ENCODE measurements around the gene HPS1. TPM values are rescaled to one million over a fixed set of nuclear protein-coding genes. Genes with fewer than 3 reads are reported as not detected.

The HPS1 gene
- total and polyA plus RNA-seq, 8 donors: 24.6 to 38.7 (median 29.4) TPM

DNA sequence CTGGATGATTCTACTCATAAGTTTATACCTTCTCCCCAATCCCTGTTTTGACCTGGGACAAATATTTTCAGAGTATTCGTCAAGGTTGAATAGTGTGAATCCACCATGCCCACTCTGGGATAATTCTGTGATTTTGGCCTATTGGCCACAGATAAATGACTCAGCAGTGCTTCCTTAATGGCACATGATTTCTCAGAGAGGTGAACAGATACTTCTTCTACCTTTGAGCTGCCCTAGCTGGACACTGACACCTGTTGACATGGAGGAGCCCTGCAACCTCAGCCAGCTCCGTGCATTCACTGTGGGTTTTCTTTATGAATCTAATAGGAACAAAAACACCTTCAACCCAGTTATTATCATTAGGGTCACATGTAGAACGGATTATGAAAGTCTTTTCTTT lies 40.9 kb upstream of the HPS1 start:
- H3K27me3 ChIP-seq: no peaks in the 10 kb centered on the region
- ATAC-seq (no peak), FAIRE-seq (no peak), DNase-seq (no peak)
- no peak overlapping the region for H3K27ac ChIP-seq
- H3K4me3 ChIP-seq: no peak overlapping the region
- intact Hi-C loops (cut with DNase I): no loop called here
- TF ChIP-seq, protein P1, sequence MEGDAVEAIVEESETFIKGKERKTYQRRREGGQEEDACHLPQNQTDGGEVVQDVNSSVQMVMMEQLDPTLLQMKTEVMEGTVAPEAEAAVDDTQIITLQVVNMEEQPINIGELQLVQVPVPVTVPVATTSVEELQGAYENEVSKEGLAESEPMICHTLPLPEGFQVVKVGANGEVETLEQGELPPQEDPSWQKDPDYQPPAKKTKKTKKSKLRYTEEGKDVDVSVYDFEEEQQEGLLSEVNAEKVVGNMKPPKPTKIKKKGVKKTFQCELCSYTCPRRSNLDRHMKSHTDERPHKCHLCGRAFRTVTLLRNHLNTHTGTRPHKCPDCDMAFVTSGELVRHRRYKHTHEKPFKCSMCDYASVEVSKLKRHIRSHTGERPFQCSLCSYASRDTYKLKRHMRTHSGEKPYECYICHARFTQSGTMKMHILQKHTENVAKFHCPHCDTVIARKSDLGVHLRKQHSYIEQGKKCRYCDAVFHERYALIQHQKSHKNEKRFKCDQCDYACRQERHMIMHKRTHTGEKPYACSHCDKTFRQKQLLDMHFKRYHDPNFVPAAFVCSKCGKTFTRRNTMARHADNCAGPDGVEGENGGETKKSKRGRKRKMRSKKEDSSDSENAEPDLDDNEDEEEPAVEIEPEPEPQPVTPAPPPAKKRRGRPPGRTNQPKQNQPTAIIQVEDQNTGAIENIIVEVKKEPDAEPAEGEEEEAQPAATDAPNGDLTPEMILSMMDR (IDR thresholded peaks at IDR 0.05): no peak
- H3K9me3 ChIP-seq: no peaks in the 10 kb centered on the region
- H3K36me3 ChIP-seq: no peaks in the 10 kb centered on the region
- no peaks in the 10 kb centered on the region for H3K4me1 ChIP-seq
- WGBS, 2 donors: 69 to 70% methylated on average over 3 of the region's 3 CpGs

DNA sequence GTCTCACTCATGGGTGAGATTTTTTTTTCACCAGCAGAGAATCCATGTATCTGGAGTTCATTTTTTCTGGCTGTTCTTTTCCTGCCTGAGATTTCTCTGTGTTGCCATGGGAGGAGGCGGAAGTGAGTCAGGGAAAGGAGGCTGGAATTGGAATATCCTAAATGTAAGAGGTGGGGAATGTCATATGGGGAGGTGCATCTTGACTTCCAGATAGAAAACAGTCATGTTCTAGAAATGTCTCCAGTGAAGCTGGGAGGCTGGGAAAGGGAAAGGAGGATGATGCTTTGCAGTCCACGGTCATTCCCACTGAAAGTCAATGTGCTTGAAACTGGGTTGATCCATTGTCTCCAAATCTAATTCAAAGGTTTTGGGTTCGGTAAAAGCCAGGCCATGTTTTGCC lies 39.7 kb upstream of the HPS1 start:
- FAIRE-seq: no peak
- TF ChIP-seq, protein P1 (IDR thresholded peaks at IDR 0.05): no peak
- H3K27me3 ChIP-seq: no peaks in the 10 kb centered on the region
- H3K27ac ChIP-seq: no peak overlapping the region
- peak in 1 of 4 donors; percentile 14 for ATAC-seq
- H3K4me3 ChIP-seq: no peak overlapping the region
- no peaks in the 10 kb centered on the region for H3K9me3 ChIP-seq
- H3K36me3 ChIP-seq: no peaks in the 10 kb centered on the region
- no peaks in the 10 kb centered on the region for H3K4me1 ChIP-seq
- intact Hi-C loops (cut with DNase I): no loop called here
- 83 to 90% methylated on average over 3 of the region's 3 CpGs for WGBS, 2 donors
- DNase-seq: no peak

DNA sequence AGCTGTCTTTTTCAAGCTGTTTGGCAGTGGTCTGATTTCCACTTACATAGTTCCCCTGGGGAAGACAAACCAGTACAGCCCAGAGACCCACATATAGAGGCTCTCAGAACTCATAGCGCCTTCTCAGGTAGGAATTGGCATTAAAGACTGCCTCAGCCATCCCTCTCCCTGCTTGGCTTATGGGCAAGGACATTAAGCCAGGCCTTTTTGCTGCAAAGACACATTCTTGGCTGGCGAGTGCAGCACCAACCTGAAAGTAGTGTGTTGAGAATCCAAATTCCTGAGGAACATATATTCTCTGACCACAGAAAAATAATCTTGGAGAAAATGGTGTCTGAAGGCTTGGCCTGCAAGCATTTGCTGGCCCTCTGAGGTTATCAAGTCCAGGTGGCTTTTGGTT lies 39.2 kb upstream of the HPS1 start:
- TF ChIP-seq, protein P1 (IDR thresholded peaks at IDR 0.05): no peak
- Histone ChIP-seq H3K36me3 (no peaks in the 10 kb centered on the region), H3K27me3 (no peaks in the 10 kb centered on the region), H3K27ac (no peak overlapping the region), H3K9me3 (no peaks in the 10 kb centered on the region), H3K4me3 (no peak overlapping the region), H3K4me1 (no peaks in the 10 kb centered on the region)
- FAIRE-seq: no peak
- WGBS, 2 donors: 73 to 86% methylated on average over 2 of the region's 2 CpGs
- DNase-seq: no peak
- no peak for ATAC-seq
- intact Hi-C loops (cut with DNase I): no loop called here

DNA sequence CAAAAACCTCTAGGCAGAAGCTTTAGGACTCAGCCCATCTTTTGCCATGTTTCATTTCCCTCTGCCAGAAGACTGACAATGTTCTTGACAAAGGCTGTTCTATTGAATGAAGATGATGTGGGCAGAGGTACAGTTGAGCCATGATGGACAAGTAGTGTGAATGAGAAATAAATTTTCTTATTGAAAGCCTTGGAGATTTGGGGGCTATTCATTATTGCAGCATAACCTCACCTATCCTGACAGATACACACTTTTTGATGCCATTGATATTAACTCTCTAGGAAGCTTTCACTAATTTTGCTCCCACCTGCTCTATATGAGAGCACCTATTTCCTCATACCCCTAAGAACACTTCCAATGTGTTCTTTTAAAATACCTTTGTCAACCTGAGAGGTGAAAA lies 36.9 kb upstream of the HPS1 start:
- no peak for ATAC-seq
- intact Hi-C loops (cut with DNase I): no loop called here
- TF ChIP-seq, protein P1 (IDR thresholded peaks at IDR 0.05): no peak
- Histone ChIP-seq H3K4me3 (no peak overlapping the region), H3K36me3 (no peaks in the 10 kb centered on the region), H3K9me3 (no peaks in the 10 kb centered on the region), H3K27me3 (no peaks in the 10 kb centered on the region), H3K4me1 (no peaks in the 10 kb centered on the region), H3K27ac (no peak overlapping the region)
- DNase-seq: no peak
- no peak for FAIRE-seq

DNA sequence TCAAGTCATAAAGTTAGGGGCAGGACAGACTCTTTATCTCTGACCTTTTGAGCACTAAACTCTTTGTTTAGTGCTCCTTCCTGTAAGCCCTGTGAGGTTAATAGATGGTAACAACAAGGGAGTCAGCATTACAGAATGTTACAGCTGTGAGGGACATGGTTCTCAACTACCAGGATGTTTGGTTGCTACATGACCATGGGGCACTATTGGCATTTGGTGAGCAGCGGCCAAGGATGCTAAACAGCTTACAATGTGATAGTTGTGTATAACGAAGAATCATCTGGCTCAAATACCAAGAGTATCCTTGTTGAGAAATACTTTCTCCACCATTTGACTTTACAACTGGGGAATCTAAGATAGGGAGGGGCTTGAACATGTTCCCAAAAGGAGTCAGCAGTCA lies 35.4 kb upstream of the HPS1 start:
- H3K4me1 ChIP-seq: no peaks in the 10 kb centered on the region
- 80 to 96% methylated on average over 2 of the region's 2 CpGs for WGBS, 2 donors
- H3K27ac ChIP-seq: no peak overlapping the region
- no peaks in the 10 kb centered on the region for H3K36me3 ChIP-seq
- TF ChIP-seq, protein P1 (IDR thresholded peaks at IDR 0.05): no peak
- no peaks in the 10 kb centered on the region for H3K9me3 ChIP-seq
- no peak for DNase-seq
- intact Hi-C loops (cut with DNase I): no loop called here
- H3K27me3 ChIP-seq: no peaks in the 10 kb centered on the region
- no peak for ATAC-seq
- FAIRE-seq: no peak
- no peak overlapping the region for H3K4me3 ChIP-seq

All from pancreas (tissue), 10 donors.